ENCODE results near the gene SGTB. TPM values are rescaled to one million over a fixed set of nuclear protein-coding genes. Genes with fewer than 3 reads are reported as not detected.
A peak's percentile ranks its signal among the peaks of the same experiment; 100 is the strongest.

The SGTB gene
- total RNA-seq, 1 donor from 2014 or later: 6.9 TPM

GRCh38 chr5:65674749-65675148 lies 47.2 kb downstream of the SGTB start:
- no peaks in the 10 kb centered on the region for H3K27me3 ChIP-seq
- no peaks in the 10 kb centered on the region for H3K9me3 ChIP-seq
- intact Hi-C loops (cut with DNase I): no loop called here
- H3K4me1 ChIP-seq: no peaks in the 10 kb centered on the region
- no peak overlapping the region for H3K4me3 ChIP-seq
- H3K27ac ChIP-seq: no peak overlapping the region
- H3K36me3 ChIP-seq: peaks cover 26 to 41% of the 10 kb centered on the region in 2 donors
- no peak for TF ChIP-seq CTCF (IDR thresholded peaks at IDR 0.05)
- no peak for DNase-seq (ENCODE audit: low spot score in 2 of 2)

GRCh38 chr5:65672796-65673195 lies 49.1 kb downstream of the SGTB start:
- DNase-seq (ENCODE audit: low spot score in 2 of 2): no peak
- Histone ChIP-seq H3K27ac (no peak overlapping the region), H3K9me3 (no peaks in the 10 kb centered on the region), H3K4me1 (no peaks in the 10 kb centered on the region), H3K4me3 (no peak overlapping the region), H3K27me3 (no peaks in the 10 kb centered on the region), H3K36me3 (peaks cover 18 to 44% of the 10 kb centered on the region in 2 donors)
- intact Hi-C loops (cut with DNase I): no loop called here
- TF ChIP-seq CTCF (IDR thresholded peaks at IDR 0.05): no peak

GRCh38 chr5:65668696-65669095 lies 53.2 kb downstream of the SGTB start:
- TF ChIP-seq CTCF (IDR thresholded peaks at IDR 0.05): no peak
- no peaks in the 10 kb centered on the region for H3K27me3 ChIP-seq
- no peak overlapping the region for H3K4me3 ChIP-seq
- no peaks in the 10 kb centered on the region for H3K4me1 ChIP-seq
- H3K9me3 ChIP-seq: no peaks in the 10 kb centered on the region
- H3K27ac ChIP-seq: no peak overlapping the region
- no peak for DNase-seq (ENCODE audit: low spot score in 2 of 2)
- H3K36me3 ChIP-seq: peaks cover 16 to 55% of the 10 kb centered on the region in 2 donors
- intact Hi-C loops (cut with DNase I): no loop called here

GRCh38 chr5:65663804-65664521 lies 57.9 kb downstream of the SGTB start:
- H3K27ac ChIP-seq: no peak overlapping the region
- peaks cover 3 to 44% of the 10 kb centered on the region in 2 donors for H3K36me3 ChIP-seq
- H3K27me3 ChIP-seq: no peaks in the 10 kb centered on the region
- H3K4me3 ChIP-seq: no peak overlapping the region
- H3K4me1 ChIP-seq: no peaks in the 10 kb centered on the region
- intact Hi-C loops (cut with DNase I): no loop called here
- no peak for DNase-seq (ENCODE audit: low spot score in 2 of 2)
- no peaks in the 10 kb centered on the region for H3K9me3 ChIP-seq
- peak in 1 of 3 experiments; percentile 16 for TF ChIP-seq CTCF (IDR thresholded peaks at IDR 0.05)

- Histone ChIP-seq H3K4me1 (no peaks in the 10 kb centered on the region), H3K27me3 (no peaks in the 10 kb centered on the region), H3K27ac (no peak overlapping the region), H3K36me3 (peaks cover 0 to 21% of the 10 kb centered on the region in 2 donors), H3K4me3 (no peak overlapping the region), H3K9me3 (no peaks in the 10 kb centered on the region)
- DNase-seq (ENCODE audit: low spot score in 2 of 2): no peak
- TF ChIP-seq CTCF (IDR thresholded peaks at IDR 0.05): no peak
- intact Hi-C loops (cut with DNase I): no loop called here
These were observed 67.2 kb downstream of the SGTB start for GRCh38 chr5:65654713-65655112.
